Colon (tissue), 2 donors: ENCODE measurements around the gene GRB2.
"Not testable (repeated sequence)": the region's sequence is repeated elsewhere in the genome, so short reads cannot be mapped to it uniquely, and the experiment has no call there.

Source experiments
- FAIRE-seq: peaks from 2 replicates; lab custom pipeline; 2012; peaks lifted over from hg19 to GRCh38; lab: Jason Lieb, UNC
- donor health status: control.
- donor health status: control.

The GRB2 gene

DNA sequence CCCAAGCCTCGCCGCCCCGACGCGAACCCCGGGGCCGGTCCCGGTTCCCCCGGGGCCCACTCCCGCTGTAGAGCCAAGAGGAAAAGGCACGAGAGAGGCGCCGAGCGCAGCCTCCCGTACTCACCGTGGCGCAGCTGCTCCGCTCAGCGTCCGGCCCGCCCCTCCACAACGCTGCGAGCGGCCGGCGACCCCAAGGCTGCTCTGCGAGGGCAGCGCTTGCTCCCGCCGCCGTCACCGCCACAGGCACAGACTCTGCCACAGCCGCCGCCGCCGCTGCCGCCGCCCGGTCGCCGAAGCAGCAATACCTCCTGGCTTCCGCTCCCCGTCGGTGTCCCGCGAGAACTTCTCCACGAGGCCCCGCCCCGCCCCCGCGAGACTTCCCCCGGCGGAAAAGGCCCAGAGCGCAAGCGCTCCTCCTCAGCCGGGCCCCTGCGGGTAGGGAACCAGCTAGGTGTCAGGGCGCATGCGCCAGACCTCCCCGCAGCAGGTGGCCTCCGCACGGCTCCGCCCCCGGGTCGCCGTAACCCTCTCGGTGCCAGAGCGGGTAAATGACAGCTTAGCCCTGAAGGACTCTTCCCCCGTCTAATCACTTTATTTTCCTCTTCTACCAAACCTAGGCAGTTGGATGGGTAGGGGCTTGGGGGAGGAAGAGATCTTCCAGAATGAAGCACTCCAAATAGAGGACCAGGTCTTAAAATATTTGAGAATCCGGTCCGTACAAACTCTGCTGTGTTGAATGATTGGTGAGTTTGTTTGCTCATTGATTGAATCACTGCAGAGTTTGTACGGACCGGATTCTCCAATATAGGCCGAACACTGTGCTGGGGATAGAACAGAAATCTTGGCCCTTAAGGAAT is at the start of gene GRB2:
Gene GRB2, minus strand, starts transcription at position 314 of the 857 bp plus-strand sequence. CDS start 12,050 bp downstream, outside the sequence.
- FAIRE-seq, result no peak

DNA sequence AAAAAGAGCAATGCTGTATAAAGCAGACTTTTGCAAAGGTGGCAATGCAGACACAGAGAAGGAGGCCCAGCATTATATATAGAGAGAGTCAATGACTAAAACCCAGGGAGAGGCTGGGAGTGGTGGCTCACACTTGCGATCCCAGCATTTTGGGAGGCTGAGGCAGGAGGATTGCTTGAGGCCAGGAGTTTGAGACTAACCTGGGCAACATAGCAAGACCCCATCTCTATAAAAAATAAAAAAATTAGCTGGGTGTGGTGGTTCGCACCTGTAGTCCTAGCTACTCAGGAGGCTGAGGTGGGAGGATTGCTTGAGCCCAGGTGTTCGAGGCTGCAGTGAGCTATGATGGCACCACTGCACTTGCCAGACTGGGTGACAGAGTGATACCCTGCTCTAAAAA is 49.2 kb upstream of the GRB2 start:
- not testable (repeated sequence) for FAIRE-seq

DNA sequence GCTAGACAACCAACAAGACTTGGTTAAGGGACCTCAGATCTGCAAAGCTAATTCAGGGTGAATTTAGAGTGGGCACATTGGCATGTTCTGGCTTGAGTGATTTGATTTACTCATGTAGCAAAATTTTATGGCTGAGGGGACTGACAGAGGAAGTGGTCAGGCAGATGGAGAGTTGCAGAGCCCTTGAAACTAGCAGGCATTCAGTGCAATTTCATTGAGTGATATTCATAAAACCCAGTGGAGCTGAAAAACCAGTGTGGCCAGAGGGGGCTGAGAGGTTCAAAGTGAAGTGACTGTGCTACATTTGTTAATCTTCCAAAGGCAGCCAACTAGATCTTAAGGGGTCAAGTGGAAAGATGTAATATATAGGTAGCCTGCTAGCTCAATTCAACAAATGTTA is 48.7 kb upstream of the GRB2 start:
- FAIRE-seq, result no peak

DNA sequence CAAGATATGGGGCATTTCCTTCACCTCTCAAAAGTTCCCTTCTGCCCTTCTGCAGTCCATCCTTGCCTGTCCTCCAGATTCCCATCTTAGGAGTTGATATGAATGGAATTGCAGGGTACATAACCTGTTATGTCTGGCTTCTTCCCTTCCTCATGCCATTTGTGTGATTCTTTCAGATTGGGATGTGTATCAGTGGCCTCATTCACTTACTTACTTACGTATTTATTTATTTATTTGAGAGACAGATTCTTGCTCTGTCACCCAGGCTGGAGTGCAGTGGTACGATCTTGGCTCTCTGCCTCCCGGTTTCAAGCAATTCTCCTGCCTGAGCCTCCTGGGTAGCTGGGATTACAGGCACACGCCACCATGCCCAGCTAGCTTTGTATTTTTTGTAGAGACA is 44.8 kb upstream of the GRB2 start:
- FAIRE-seq, result no peak

DNA sequence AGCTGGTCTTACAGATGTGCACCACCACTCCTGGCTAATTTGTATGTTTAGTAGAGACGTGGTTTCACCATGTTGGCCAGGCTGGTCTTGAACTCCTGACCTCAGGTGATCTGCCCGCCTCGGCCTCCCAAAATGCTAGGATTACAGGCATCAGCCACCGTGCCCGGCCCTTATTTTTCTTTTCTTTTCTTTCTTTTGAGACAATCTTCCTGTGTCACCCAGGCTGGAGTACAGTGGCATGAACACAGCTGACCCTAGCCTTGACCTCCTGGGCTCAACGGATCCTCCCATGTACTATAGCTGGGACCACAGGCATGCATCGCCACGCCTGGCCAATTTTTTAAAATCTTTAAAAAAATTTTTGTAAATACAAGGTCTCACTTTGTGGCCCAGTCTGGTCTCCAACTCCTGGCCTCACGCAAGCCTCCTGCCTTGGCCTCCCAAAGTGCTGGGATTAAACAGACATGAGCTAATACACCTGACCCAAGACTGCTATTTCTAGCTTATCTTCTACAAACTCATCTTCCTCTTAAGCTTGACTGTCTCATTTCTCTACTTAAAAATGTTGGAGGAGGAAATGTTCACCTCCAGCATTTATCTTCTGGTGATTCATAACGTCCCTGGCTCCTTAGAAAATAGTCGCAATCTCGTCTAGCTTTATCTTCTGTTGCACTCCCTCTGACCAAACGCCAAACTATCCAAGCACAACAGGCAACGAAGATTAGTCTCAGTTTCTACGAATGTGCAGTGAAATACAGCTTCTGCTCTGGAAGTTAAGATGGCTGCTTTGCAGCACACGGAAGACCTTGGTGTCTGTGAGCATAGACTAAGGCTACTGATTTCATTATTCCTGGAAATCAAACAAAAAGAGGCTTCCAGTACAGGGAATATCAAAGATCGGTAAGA is 42.7 kb upstream of the GRB2 start:
- FAIRE-seq, result no peak

DNA sequence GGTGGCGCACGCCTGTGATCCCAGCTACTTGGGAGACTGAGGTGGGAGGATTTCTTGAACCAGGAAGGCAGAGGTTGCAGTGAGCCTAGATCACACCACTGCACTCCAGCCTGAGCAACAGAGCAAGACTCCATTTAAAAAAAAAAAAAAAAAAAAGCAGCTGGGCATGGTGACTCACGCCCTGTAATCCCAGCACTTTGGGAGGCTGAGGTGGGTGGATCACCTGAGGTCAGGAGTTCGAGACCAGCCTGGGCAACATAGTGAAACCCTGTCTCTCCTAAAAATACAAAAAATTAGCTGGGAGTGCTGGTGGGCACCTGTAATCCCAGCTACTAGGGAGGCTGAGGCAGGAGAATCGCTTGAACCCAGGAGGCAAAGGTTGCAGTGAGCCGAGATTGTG is 40.4 kb upstream of the GRB2 start:
- FAIRE-seq, result not testable (repeated sequence)

DNA sequence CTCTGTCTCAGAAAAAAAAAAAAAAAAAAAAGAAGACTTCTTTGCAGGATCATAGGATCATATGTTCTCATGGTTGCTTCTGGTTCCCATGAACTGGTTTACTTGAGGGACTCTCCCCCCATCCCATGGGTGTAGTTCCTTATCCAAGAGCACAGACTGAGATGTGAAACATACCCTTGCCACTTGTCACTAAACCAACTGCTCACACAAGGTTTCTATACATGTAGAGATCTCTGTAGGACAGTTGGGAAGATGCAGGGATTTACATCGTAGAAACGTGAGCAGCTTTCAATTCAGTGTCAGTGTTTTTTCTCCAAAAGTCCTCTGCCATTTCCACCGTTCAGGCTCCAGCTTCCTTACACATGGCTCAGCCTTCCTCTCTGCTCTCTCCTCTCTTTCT is 39.8 kb upstream of the GRB2 start:
- no peak for FAIRE-seq

DNA sequence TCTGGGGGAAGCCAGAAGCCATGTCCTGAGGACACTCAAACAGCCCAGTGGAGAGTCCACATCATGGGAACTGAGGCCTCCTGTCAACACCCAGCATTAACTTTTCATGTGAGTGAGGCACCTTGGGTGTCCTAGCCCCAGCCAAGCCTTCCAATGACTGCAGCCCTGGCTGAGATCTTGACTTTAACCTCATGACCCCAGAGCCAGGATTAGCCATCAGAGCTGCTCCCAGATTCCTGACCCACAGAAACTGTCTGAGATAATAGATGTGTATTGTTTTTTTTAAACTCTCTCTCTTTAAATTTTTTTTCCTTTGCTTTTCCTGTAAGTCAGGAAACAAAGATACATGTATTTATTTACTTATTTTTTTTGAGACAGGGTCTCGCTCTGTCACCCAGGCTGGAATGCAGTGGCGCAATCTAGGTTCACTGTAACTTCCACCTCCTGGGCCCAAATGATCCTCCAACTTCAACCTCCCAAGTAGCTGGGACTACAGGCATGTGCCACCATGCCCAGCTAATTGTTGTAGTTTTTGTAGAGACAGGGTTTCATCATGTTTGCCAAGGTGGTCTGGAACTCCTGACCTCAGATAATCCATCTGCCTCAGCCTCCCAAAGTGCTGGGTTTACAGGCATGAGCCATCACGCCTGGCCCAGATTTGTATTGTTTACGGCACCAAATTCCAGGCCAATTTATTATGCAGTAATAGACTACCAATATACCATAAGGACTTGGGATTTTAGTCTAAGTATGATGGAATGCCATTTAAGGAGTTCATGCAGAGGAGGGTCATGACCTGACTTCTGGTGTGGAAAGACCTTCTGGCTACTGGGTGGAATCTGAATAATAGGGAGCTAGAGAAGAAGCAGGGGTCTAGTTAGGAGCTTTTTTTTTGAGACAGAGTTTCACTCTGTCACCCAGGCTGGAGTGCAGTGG is 37.0 kb upstream of the GRB2 start:
- FAIRE-seq, result no peak

DNA sequence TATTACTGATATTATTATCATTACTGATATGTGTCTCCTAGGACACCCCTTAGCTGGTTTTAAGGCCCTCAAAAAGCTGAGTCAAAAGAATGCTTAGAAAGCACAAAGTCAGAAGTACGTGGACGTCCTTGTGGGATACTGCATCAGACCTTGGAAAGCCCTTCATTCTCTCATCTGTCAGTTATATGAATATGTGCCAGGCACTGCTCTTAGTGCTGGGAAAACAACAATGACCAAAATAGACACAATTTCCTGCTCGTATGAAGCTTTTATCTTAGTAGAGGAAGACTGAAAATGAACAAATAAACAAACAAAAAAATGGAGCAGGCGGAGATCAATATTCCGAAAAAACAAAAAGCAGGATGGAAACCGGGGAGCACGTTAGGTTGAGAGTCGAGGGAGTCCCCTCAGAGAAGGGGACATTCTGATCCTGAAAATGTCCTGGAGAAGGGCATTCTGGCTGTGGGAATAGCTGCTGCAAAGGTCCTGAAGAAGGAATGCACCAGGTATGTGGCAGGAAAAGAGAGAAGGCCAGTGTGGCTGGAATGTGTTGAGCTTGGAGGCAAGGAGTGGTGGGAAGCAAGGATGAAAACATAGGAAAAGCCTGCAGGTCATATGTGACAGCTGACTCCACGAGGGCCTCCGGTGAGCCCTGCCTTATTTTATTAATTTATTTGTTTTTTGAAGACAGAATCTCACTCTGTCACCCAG is 35.4 kb upstream of the GRB2 start:
- no peak for FAIRE-seq

DNA sequence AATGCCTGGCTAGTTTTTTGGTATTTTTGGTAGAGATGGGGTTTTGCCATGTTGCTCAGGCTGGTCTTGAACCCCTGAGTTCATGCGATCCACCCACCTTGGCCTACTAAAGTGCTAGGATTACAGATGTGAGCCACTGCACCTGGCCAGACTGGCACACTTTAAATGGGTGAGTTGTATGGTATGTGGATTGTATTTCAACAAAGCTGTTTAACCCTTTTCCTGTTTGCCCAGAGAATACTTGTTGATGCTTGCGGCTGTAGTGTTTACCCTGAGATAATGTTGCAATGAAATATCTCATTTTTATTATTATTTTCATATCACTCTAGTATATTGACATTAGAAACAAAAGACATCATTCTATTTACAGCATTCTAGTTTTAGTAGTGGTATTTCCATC is 33.8 kb upstream of the GRB2 start:
- no peak for FAIRE-seq

DNA sequence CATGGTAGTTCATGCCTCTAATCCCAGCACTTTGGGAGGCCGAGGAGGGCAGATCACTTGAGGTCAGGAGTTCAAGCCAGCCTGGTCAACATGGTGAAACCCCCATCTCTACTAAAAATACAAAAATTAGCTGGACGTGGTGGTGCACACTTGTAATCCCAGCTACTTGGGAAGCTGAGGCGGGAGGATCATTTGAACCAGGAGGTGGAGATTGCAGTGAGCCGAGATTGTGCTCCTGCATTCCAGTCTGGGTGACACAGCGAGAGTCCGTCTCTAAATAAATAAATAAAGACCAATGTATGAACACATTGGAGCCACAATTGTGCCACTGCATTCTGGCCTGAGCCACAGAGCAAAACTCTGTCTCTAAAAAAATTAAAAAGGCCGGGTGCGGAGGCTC is 31.9 kb upstream of the GRB2 start:
- not testable (repeated sequence) for FAIRE-seq

DNA sequence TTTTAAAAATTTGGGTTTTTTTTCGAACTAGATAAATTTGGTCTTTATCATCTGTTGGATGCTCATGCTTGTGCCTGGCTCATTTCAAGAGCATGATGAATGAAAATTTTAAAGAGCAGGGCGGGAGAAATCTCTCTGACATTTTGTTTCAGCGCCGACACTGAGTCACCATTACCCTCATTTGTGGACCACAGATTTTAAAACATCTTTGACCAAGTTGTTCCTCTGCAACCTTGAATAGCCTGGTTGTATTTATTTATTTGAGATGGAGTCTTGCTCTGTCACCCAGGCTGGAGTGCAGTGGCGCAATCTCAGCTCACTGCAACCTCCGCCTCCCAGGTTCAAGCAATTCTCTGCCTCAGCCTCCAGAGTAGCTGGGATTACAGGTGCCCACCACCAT is 29.0 kb upstream of the GRB2 start:
- FAIRE-seq, result not testable (repeated sequence)

DNA sequence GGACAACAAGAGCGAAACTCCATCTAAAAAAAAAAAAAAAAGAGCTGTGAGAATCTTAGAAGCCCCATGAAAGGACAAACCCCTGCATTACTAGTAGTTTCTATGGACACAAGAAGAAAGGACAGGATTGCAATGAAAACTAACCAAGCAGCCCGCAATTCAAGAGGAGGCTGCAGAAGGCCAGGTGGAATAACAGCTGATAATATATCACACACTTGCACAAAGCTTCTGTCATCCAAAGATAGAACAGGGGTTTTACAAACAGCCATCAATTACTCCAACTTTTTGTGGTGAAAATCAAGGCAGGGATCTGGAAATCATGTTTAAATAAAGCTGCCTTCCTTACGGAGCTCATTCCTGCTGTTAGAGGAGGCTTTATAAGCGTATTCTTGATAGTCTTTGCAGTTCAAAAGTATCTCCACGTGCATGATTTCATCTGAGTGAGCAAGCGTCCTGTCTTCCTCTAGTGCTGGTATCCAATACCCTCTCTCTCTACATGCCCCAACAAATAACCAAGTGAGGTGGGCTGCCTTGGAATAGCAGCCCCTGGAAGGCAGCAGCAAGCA is 27.8 kb upstream of the GRB2 start:
- FAIRE-seq, result no peak

DNA sequence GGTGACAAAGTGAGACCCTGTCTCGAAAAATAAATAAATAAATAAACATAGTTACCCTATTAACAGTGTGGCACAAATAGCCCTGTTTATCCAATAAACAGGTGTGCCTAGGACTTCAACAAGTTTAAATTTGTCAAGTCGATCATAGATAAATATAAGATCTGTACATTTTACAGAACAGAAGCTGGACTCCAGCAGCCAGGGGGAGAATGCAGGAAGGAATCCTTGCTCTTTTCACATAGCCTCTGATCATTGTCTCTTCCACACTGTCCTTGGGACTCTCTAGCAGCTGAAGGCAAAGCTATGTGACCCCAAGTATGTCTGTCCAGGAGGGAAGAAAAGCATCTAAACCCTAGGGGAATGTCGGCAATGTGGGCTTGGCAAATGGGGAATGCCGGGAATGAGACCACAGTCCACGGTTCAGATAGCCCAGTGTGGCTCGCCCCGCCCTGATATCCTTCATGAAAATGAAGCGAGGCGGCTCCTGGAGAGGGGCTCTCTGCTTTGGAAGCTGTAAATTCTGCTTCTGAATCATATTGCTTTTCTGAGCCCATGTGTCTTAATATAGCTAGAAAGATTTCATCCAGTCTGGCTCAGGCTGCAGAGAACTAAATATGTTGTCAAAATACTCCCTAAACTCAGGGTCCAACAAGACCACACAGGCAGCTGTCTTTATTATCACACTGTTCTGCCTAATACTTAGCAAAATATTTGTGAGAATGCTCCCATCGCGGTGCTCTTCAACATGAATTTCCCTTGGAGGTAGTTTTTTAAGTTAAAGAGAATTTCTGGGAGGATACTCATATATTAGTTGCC is 24.9 kb upstream of the GRB2 start:
- no peak for FAIRE-seq

DNA sequence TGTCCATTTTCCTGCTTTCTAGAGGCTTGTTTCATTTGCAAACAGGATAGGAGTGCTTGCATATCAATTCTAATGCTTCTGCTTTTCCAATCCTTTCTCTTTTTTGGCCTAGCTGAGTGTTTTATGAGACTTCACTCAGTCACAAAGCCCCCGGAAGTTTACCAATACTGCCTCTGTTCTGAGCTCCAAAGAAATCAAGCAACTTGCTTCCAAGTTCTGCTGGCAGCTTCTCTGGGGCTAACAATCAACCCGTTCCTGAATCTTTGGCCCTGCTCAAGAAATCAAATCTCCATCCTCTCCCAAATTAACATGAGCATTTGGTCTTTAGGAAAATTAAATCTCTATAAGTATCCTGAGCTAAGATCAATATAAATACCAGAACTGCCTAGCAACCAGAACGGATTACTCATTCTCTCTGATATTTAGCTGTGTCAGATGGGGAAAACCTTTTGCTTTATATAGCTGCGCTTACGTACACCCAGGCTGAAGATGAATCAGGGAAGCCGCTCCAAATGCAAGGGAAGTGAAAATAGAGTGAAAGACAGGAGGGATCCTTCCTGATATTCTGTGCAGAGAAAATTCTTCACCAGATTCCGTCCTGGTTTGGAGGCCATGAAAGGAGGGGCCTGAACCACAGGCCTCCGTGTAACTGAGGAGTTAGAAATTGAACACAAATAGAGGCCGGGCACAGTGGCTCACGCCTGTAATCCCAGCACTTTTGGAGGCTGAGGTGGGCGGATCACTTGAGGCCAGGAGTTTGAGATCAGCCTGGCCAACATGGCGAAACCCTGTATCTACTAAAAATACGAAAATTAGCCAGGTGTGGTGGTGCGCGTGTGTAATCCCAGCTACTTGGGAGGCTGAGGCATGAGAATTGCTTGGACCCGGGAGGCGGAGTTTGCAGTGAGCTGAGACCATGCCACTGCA is 23.3 kb upstream of the GRB2 start:
- FAIRE-seq, result no peak

DNA sequence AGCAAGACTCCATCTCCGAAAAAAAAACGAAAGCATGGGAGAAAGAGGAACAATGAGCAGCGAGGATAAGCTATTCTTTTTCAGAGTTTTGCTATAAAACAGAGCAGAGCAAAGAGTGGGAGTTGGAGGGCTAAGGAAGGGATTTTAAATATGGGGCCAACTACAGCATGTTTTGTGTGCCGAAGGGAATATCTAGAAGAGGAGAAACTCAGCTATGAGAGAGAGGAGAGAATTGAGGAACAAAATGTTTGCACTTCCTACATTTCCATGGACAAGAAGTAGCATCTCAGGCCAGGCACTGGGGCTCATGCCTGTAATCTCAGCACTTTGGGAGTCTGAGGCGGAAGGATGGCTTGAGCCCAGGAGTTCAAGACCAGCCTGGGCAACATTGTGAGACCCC is 13.1 kb upstream of the GRB2 start:
- FAIRE-seq, result no peak

DNA sequence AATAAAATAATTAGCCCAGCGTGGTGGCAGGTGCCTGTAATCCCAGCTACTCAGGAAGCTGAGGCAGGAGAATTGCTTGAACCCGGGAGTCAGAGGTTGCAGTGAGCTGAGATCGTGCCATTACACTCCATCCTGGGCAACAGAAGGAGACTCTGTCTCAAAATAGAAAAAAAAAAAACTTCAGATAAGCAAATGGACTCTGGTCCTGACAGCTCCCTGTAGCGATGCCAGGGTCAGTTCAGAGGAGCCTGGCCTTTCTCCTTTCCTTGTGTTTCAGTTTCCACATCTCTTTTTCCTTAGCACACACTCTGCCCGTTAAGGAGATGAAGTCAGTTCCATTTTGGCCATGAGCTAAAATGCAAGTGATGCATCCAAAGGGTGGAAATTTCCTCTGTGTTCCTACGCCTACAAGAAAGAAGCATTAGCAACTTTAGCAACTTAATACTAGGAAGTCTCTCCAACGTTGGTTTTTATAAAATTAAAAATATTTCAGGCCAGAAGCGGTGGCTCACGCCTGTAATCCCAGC is 11.6 kb upstream of the GRB2 start:
- FAIRE-seq, result no peak

DNA sequence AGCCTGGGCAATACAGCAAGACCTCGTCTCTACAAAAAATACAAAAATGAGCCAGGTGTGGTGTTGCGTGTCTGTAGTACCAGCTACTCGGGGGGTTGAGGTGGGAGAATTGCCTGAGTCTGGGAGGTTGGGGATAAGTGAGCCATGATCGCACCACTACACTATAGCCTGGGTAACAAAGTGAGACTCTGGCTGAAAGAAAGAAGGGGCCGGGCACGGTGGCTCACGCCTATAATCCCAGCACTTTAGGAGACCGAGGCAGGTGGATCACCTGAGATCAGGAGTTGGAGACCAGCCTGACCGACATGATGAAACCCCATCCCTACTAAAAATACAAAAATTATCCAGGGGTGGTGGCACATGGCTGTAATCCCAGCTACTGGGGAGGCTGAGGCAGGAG is 10.5 kb upstream of the GRB2 start:
- no peak for FAIRE-seq

DNA sequence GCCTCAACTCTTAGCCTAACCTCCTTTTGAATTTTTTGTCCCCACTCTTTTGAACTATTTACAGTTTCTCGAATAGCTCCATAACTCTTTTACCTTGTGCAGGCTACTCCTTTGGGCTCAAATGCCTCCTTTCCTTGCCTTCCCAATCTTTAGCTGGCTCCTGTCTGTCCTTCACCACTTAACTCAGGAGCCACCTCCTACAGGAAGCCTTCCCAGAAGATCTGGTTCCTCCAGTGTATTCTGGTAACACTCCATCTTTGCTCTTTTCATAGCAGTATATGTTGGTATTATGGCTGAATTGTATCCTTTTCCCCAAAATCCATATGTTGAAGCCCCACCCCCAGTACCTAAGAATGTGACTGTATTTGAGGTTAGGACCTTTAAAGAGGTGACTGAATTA is 9.0 kb upstream of the GRB2 start:
- FAIRE-seq, result no peak
